ENCODE data around the gene KIAA1671.

GRCh38 chr22:25167834-25168601 lies 215.5 kb downstream of the KIAA1671 start:
- TF ChIP-seq CTCF (IDR thresholded peaks at IDR 0.05; ENCODE audit: insufficient read depth, low read length, poor library complexity, severe bottlenecking) (no peak), EZH2phosphoT487 (conservative IDR thresholded peaks at IDR 0.05; ENCODE audit: low read length) (no peak)

Data from SU-DHL-6 (cell line).